ENCODE data around the gene PRPF38B.
A peak's percentile ranks its signal among the peaks of the same experiment; 100 is the strongest.
"Not testable (repeated sequence)": the region's sequence is repeated elsewhere in the genome, so short reads cannot be mapped to it uniquely, and the experiment has no call there.

PRPF38B gene

DNA sequence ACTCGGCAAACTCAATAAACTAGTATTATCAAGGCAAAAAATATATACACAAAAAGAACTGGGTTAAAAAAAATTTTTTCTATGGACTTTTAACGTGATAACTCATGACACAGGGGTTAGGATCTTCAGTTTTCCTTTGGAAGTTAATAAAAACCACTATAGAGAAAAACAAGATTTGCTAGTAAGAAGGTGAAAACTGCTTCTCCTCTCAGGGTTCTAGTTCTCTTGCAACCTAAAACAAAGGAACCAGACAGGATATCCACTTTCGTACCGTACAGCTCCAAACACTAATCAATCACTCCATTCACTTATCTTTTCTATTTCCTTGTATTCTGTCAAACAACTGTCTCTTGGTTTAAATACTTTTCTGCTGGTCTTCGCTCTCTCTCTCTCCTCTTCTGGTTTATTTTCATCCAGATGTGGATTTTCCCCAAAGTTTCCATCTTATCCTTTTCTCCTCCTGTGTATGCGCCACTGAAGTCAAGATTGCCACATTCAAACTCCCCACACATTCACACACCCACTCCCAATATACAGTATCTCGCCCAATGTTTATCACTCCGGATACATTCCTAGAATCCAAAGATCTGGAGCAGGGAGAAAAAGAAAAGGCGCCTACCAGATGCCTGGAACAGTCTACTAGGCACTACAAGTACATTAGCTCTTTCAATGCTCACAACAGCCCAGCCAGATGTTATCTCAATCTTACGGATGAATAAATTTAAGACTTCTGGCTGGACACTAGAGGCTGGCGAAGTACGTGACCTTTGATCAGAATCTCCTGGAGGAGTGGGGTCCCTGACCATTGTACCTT, 775 bp upstream of the PRPF38B start:
- DNase-seq (ENCODE audit: low read depth, low spot score), result no peak
- TF ChIP-seq POLR2AphosphoS5 (IDR thresholded peaks at IDR 0.05; ENCODE audit: borderline replicate concordance, low read depth, low read length) (no peak), FOXP2 (optimal IDR thresholded peaks at IDR 0.05; ENCODE audit: control extremely low read depth, extremely low read length, insufficient read depth) (no peak), EZH2 (IDR thresholded peaks at IDR 0.05) (no peak)
- no peaks in the 10 kb centered on the region for H3K9me3 ChIP-seq (ENCODE audit: low read depth, low read length)
- peaks cover 28% of the 10 kb centered on the region for H3K36me3 ChIP-seq (ENCODE audit: insufficient read depth, low read length)
- H3K9ac ChIP-seq (ENCODE audit: insufficient read length), result peak overlapping the region; percentile 87
- H3K4me3 ChIP-seq, result peak overlapping the region; percentile 86
- peak overlapping the region; percentile 85 for H3K27ac ChIP-seq

GRCh38 chr1:108692724-108693655, 880 bp downstream of the PRPF38B start:
- TF ChIP-seq FOXP2 (optimal IDR thresholded peaks at IDR 0.05; ENCODE audit: control extremely low read depth, extremely low read length, insufficient read depth) (no peak), EZH2 (IDR thresholded peaks at IDR 0.05) (no peak), POLR2AphosphoS5 (IDR thresholded peaks at IDR 0.05; ENCODE audit: borderline replicate concordance, low read depth, low read length) (no peak)
- peak overlapping the region; percentile 87 for H3K9ac ChIP-seq (ENCODE audit: insufficient read length)
- peak overlapping the region; percentile 85 for H3K27ac ChIP-seq
- no peak for DNase-seq (ENCODE audit: low read depth, low spot score)
- H3K4me3 ChIP-seq, result peak overlapping the region; percentile 86
- no peaks in the 10 kb centered on the region for H3K9me3 ChIP-seq (ENCODE audit: low read depth, low read length)
- H3K36me3 ChIP-seq (ENCODE audit: insufficient read depth, low read length), result peaks cover 44% of the 10 kb centered on the region

DNA sequence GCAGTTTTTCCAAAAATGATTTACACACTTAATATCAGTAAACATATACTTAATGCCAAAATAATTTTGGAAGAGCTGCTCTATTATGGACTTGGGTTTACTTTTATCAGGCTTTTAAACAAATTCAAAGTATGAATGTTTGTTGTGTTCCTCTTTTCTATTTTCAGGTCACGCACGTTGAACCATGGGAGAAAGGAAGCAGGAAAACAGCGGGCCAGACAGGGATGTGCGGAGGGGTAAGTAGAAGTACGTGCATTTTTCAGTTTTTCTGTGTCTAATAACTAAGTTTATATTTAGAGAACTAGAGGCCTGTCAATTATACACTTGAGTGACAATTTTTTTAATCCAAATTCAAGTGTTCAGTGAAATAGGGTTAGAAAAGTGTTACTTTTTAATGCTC, 3.4 kb downstream of the PRPF38B start:
- no peak for DNase-seq (ENCODE audit: low read depth, low spot score)
- TF ChIP-seq FOXP2 (optimal IDR thresholded peaks at IDR 0.05; ENCODE audit: control extremely low read depth, extremely low read length, insufficient read depth) (no peak), POLR2AphosphoS5 (IDR thresholded peaks at IDR 0.05; ENCODE audit: borderline replicate concordance, low read depth, low read length) (no peak), EZH2 (IDR thresholded peaks at IDR 0.05) (no peak)
- peak overlapping the region; percentile 87 for H3K9ac ChIP-seq (ENCODE audit: insufficient read length)
- no peak overlapping the region for H3K4me3 ChIP-seq
- peaks cover 70% of the 10 kb centered on the region for H3K36me3 ChIP-seq (ENCODE audit: insufficient read depth, low read length)
- no peak overlapping the region for H3K27ac ChIP-seq
- H3K9me3 ChIP-seq (ENCODE audit: low read depth, low read length), result no peaks in the 10 kb centered on the region

GRCh38 chr1:108699375-108700332, 7.5 kb downstream of the PRPF38B start:
- TF ChIP-seq EZH2 (IDR thresholded peaks at IDR 0.05) (no peak), FOXP2 (optimal IDR thresholded peaks at IDR 0.05; ENCODE audit: control extremely low read depth, extremely low read length, insufficient read depth) (no peak), POLR2AphosphoS5 (IDR thresholded peaks at IDR 0.05; ENCODE audit: borderline replicate concordance, low read depth, low read length) (no peak; the same call in 1 of the 2 replicates)
- DNase-seq (ENCODE audit: low read depth, low spot score), result no peak
- H3K27ac ChIP-seq, result no peak overlapping the region
- H3K9me3 ChIP-seq (ENCODE audit: low read depth, low read length), result no peaks in the 10 kb centered on the region
- no peak overlapping the region for H3K9ac ChIP-seq (ENCODE audit: insufficient read length)
- peaks cover 71% of the 10 kb centered on the region for H3K36me3 ChIP-seq (ENCODE audit: insufficient read depth, low read length)
- H3K4me3 ChIP-seq, result no peak overlapping the region

DNA sequence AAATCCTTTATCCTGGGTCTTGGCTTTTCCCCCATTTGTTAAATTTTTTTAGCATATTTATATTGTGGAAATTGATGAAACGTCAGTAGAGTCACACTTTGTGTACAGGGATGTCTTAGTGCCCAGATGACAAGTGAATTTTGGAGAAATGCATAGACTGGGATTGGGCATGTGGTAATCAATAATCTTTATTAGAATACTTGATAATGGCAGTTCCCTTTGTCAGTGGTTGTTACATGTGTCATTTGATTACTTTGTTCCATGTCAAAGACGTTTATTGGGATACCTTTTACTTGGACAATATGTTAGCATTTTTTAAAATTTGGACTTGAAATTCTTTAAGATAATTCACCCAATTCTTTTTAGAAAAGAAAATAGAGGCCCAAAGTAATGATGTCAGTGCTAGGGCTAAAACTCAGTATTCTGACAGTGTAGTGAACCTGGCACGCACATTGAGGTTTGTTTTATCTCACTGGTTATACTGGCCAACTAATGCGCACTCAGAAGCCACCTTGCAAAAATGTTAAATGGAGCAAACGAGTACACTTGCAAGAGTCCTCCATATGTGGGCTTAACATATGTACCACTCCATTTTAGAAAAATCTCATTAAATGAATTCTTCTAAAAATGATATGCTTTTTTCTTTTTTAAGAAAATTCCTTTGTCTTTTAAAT, 9.2 kb downstream of the PRPF38B start:
- peaks cover 57% of the 10 kb centered on the region for H3K36me3 ChIP-seq (ENCODE audit: insufficient read depth, low read length)
- H3K9me3 ChIP-seq (ENCODE audit: low read depth, low read length), result no peaks in the 10 kb centered on the region
- TF ChIP-seq POLR2AphosphoS5 (IDR thresholded peaks at IDR 0.05; ENCODE audit: borderline replicate concordance, low read depth, low read length) (no peak), FOXP2 (optimal IDR thresholded peaks at IDR 0.05; ENCODE audit: control extremely low read depth, extremely low read length, insufficient read depth) (no peak), EZH2 (IDR thresholded peaks at IDR 0.05) (no peak)
- H3K9ac ChIP-seq (ENCODE audit: insufficient read length), result no peak overlapping the region
- no peak overlapping the region for H3K27ac ChIP-seq
- H3K4me3 ChIP-seq, result no peak overlapping the region
- no peak for DNase-seq (ENCODE audit: low read depth, low spot score)

DNA sequence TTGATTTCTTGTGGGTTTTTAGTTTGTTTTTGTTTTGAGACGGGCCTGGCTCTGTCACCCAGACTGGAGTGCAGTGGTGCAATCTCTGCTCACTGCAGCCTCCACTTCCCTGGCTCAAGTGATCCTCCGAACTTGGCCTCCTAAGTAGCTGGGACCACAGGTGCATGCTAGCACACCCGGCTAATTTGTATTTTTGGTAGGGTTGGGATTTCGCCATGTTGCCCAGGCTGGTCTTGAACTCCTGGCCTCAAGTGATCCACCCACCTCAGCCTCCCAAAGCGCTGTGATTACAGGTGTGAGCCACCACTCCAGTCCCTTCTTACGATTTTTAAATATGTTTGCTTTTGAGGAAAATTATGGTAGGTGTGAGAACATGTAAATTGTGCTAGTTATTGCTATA, 10.0 kb downstream of the PRPF38B start:
- H3K9me3 ChIP-seq (ENCODE audit: low read depth, low read length); H3K27ac ChIP-seq; H3K4me3 ChIP-seq; H3K9ac ChIP-seq (ENCODE audit: insufficient read length); DNase-seq (ENCODE audit: low read depth, low spot score): not testable (repeated sequence)
- H3K36me3 ChIP-seq (ENCODE audit: insufficient read depth, low read length), result peaks cover 49% of the 10 kb centered on the region

GRCh38 chr1:108703939-108704338, 11.8 kb downstream of the PRPF38B start:
- Histone ChIP-seq H3K9ac (ENCODE audit: insufficient read length) (no peak overlapping the region), H3K4me3 (no peak overlapping the region), H3K27ac (no peak overlapping the region), H3K9me3 (ENCODE audit: low read depth, low read length) (no peaks in the 10 kb centered on the region), H3K36me3 (ENCODE audit: insufficient read depth, low read length) (peaks cover 30% of the 10 kb centered on the region)
- DNase-seq (ENCODE audit: low read depth, low spot score), result no peak
- TF ChIP-seq POLR2AphosphoS5 (IDR thresholded peaks at IDR 0.05; ENCODE audit: borderline replicate concordance, low read depth, low read length) (no peak), FOXP2 (optimal IDR thresholded peaks at IDR 0.05; ENCODE audit: control extremely low read depth, extremely low read length, insufficient read depth) (no peak), EZH2 (IDR thresholded peaks at IDR 0.05) (no peak)
